NCI-H748 (cell line): ENCODE measurements around the gene SLC38A11.

Experiments
- DNase-seq: peaks from one replicate; lab custom pipeline; 2025; ENCODE audit not compliant: unreplicated experiment; lab: John Stamatoyannopoulos, UW

Gene SLC38A11

GRCh38 chr2:164917296-164917903 lies 37.9 kb downstream of the SLC38A11 start:
- DNase-seq, result peak; percentile 80

DNA sequence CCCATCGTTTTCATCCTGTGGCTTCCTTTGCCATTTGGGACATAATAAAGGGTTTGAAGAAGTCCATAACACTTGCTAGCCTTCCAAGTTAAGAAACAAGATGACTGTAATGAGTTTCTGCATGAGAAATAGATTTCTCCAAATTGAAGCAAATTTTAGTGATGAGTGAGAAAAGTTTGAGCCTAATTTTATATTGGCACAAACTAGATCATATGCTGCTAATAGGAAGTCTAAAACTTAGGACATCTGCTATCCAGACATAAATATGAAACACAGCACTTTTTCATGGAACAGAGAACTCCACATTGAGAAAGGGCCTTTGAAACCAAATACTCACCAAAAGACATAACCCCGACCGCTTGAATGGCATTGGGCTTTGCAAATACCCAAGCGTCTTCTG lies 39.8 kb downstream of the SLC38A11 start:
- no peak for DNase-seq

DNA sequence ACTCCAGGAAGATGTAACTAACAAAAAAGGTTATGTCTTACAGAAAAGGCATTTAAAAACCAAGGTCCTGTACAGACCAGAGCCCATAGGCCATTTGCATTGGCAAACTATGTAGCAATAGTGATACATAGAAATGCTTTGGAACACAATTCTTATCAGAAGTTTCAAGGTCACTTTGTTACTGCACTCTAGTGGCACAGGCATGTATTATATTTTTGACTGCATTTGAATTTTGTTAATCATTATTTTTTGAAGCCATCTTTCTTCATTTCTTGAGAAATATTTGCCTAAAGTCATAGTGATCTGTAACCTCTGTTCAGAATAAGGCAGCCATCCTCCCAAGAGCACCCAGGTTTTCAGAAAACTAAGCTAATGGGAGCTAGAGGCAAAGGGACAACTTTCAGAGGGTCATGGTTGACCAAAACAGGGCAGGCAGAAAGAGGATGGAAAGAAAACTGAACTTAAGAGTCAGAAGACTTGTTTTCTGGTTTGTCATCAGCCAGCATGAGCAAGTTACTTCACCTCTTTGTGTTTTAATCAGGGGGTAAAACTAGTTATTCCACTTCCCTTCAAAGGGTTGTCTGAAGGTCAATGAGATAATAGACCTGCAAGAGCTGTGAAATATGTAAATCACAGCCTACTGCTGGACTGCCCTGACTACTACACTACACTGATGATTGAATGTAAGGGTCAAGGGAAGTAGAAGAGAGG lies 41.5 kb downstream of the SLC38A11 start:
- DNase-seq, result peak; percentile 77

DNA sequence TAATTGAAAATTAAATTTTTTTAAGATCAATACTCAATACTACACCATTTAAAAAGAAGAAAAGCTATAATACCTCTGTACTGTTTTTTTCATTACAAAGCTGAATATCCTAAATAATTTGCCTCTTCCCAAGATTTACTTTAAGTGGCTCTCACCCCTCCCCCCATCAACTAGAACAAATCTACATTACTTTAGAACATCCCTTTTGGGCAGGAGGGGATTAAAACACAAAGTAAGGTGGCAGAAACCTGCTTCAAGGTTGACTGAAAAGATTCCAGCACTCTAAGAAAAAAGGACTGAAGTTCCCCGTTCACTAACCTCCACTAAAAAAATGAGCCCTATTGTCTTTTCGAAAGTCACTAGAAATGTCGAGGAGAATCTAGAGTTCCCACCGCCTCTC lies 42.3 kb downstream of the SLC38A11 start:
- no peak for DNase-seq

- peak; percentile 48 for DNase-seq
Observed at GRCh38 chr2:164911832-164912231, 43.5 kb downstream of the SLC38A11 start.

DNA sequence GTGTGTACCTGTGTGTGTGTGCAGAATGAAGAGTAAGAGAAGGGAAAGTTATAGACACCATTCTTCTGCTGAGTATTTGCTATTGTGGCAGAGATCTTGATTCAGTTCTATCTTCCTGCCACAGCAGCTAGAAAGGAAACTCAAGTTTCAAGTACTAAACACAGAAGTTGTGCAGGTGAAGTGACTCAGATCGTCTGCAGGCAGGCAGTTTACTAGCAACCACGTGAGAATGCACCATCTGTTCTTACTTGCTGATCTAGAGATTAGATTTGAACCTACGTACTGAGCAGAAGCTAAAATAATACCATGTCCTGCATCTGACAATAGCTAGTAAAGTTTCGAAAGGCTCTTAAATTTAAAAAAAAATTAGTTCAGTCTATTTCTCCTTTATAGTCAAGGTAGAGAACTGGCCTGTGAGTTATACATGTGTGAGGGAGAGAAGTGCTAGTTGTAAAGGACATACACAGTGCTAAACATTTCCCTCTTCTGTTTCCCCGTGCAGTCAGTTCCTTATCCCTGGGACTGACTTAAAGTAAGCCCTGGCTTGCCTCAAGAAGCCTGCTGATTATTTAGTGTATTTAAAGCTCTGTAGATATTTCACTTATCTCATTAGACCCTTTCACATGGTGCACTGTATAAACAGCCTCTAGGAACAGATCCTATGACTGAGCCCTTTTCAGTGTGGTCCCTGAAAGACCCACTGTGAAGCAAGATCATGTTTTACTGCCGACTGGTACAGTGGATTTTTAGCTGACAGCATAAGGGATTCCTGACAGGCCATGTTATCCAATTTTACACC lies 45.0 kb downstream of the SLC38A11 start:
- no peak for DNase-seq

- DNase-seq, result no peak
Observed at GRCh38 chr2:164906947-164907346, 48.4 kb downstream of the SLC38A11 start.

DNA sequence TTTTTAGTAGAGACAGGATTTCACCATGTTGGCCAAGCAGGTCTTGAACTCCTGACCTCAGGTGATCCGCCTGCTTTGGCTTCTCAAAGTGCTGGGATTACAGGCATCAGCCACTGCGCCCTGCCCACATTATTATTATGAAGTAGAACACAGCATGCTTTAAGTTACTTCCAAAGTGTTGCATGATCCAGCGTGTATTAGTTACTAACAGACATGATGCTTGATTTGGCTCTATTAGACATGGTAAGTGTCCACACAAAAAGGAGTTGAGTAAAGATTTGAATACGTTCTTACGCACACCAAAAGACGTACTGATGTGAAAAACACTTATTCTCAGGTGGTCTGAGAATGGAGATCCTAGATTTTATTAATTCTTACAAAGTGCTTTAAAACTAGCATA lies 50.0 kb downstream of the SLC38A11 start:
- no peak for DNase-seq

DNA sequence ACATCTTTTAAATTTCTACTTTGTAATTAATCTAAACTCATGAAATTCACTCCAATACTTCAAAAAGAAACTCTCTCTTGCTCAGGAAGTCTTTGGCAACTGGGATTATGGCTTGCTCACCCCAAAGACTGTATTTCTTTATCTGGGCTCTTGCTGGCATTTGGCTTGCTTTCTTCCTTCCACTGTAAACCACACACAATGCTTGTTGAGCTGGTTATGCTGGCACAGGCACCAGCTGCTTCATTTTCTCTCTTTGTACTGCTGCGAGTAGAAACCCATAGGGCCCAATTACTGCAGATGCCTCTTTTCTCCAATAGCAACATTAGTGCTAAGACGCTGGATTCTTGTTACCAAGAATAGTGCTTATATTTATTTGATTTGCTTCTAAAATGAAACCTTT lies 51.4 kb downstream of the SLC38A11 start:
- DNase-seq, result peak; percentile 85

- DNase-seq, result peak; percentile 7
Observed at GRCh38 chr2:164903204-164903603, 52.1 kb downstream of the SLC38A11 start.

DNA sequence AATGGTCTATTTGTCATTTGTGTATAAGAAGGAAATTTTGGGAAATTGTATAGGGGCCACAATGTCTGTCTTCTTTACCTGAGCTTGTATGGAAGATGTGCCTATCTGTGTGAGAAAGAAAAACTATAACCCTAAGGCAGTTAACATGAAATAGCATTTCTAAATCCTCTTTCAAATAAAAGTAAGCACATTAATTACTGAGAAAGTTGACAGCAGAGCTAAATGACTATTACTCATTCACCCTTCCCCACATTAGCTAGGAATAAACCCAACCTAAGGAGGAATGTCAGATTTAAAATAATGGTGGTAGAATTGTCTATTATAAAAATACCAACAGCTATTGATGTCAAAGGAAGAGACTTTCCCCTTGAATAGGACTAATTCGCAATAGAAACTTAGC lies 56.2 kb downstream of the SLC38A11 start:
- no peak for DNase-seq

GRCh38 chr2:164898475-164898874 lies 56.9 kb downstream of the SLC38A11 start:
- no peak for DNase-seq

DNA sequence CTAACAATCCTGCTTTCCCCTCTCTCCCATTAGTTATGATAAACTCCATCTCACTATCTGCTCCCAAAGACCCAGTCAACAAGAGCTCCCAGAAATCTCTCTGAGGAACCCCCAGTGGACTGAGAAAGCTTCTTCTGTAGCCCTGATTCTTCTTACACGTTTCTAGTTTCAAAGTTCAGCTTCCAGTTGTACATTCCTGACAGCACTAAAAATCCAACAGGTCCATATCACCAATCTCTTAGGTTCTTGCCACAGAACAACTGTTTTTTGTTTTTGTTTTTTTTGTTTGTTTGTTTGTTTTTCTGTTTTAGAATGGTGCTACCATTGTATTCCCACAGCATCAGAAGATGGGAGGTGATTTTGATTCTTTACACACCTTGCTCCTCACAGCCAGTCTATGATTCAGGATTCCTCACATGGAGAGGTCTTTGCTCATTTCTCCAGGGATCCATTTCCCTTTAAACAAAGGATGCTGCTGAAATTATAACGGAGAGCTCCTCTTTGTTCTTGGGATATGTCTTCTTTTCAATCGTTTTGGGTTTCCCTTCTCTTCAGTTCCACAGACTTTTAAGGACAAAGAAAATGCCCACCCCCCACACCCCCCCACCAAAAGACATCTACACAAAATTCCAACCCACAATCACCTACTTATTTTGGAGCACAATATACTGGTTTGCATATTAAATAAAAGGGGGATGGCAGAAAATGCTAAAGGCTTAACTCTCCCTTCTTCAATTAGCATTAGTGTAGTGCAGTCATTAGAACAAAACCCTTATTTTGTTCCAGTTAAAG lies 57.7 kb downstream of the SLC38A11 start:
- DNase-seq, result no peak

DNA sequence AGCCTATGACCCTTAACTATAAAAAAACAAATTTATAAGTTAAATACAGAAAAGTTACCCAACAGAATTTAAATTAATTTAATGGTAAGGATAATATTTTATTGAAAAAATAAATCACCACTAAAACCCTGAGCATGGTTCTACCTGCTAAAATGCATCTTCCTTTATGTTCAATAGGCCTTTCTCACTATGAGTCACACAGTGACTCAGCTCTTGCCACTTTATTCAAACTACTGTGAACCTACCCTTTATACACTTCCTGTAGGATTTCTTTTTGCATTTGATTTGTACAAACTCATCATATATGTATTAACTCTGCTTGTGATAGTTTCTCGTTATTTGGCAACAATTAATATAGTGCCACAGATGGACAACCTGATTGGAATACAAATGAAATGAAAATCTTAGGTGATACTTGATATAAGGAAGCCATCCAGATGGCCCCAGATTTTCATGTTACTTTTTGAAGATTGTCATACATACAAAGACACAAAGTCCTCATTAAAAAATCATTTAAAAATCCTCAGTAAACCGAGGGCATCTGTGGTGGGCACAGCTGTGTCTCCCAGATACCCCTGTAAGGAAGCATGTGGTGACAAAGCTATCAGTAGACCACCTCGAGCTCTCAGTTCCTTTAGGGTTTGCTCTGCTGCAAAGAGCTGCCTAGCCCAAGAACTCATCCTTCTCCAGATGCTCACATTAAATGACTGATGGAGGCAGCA lies 58.5 kb downstream of the SLC38A11 start:
- DNase-seq, result no peak

- DNase-seq, result no peak
Observed at GRCh38 chr2:164896226-164896625, 59.1 kb downstream of the SLC38A11 start.

DNA sequence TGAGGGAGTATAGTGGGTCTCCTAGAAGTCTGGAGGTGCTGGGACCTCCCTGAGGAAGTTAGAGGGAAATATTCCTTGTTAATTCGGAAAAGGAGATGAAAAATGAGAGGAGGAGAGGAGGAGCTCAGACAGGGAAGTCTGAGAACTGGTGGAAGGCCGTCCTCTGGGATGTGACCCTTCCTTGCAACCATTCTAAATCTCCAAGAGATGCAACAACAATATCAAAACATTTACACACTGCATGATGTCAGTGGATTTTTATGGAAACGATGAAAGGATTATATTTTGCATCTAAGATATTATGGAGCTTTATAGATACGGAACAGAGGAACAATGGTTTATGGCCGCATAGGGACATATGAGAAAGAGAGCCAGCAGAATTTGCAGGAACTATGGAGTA lies 63.9 kb downstream of the SLC38A11 start:
- no peak for DNase-seq

DNA sequence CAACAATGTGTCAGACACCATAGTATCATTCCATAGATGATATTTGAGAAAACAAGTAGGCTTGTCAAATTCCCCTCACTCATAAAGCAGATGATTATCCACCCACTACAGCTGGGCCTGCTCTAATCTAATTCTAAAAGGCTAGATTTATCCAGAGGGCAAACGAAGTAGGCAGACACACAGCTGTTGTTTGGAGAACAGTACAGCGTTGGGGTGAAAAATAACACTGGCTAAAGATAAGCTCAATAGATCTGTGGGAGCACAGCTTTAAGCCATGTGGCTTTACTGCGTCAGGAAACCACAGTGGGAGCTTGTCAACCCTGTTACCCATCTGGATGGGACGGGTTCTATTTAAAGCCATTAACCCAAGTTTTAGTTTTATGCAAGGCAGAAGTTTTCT lies 64.8 kb downstream of the SLC38A11 start:
- no peak for DNase-seq

- no peak for DNase-seq
Observed at GRCh38 chr2:164888592-164888991, 66.7 kb downstream of the SLC38A11 start.

- DNase-seq, result no peak
Observed at GRCh38 chr2:164887434-164888144, 67.7 kb downstream of the SLC38A11 start.

DNA sequence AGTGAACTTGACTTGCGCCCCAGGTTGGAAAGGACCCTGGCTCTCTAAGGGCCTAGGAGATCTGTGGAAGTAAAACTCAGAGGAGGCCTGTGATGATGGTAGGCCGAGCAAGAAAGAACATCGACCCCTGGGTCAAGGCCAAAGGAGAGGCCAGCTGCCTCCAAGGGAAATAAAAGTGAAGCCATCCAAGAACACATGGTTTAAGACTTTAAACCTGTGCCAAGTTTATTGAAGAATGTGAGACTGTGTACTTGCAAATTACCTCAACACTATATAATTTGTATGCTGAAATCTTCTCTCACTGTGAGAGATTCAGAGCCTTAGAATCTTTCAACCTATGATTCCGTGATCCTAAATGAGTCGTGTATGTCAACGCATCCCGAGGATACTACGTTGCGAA lies 73.0 kb downstream of the SLC38A11 start:
- DNase-seq, result no peak
